Measurements from ENCODE around the gene ZNF423.

Gene ZNF423

GRCh38 chr16:49494891-49495566 is 360.9 kb downstream of the ZNF423 start:
- DNase-seq (ENCODE audit: low read depth, low spot score): no peak

- no peak for DNase-seq (ENCODE audit: low read depth, low spot score)
Measured at GRCh38 chr16:49494474-49494873, 361.4 kb downstream of the ZNF423 start.

- no peak for DNase-seq (ENCODE audit: low read depth, low spot score)
Measured at GRCh38 chr16:49493836-49494235, 362.1 kb downstream of the ZNF423 start.

GRCh38 chr16:49492896-49493626 is 362.9 kb downstream of the ZNF423 start:
- DNase-seq (ENCODE audit: low read depth, low spot score): no peak

- no peak for DNase-seq (ENCODE audit: low read depth, low spot score)
Measured at GRCh38 chr16:49491771-49492761, 363.8 kb downstream of the ZNF423 start.

- no peak for DNase-seq (ENCODE audit: low read depth, low spot score)
Measured at GRCh38 chr16:49491106-49491670, 364.7 kb downstream of the ZNF423 start.

GRCh38 chr16:49490321-49490705 is 365.6 kb downstream of the ZNF423 start:
- DNase-seq (ENCODE audit: low read depth, low spot score): no peak

GRCh38 chr16:49489686-49490320 is 366.1 kb downstream of the ZNF423 start:
- no peak for DNase-seq (ENCODE audit: low read depth, low spot score)

- no peak for DNase-seq (ENCODE audit: low read depth, low spot score)
Measured at GRCh38 chr16:49488740-49489525, 367.0 kb downstream of the ZNF423 start.

GRCh38 chr16:49488336-49488735 is 367.6 kb downstream of the ZNF423 start:
- DNase-seq (ENCODE audit: low read depth, low spot score): no peak

- no peak for DNase-seq (ENCODE audit: low read depth, low spot score)
Measured at GRCh38 chr16:49487746-49488145, 368.2 kb downstream of the ZNF423 start.

GRCh38 chr16:49486400-49486799 is 369.5 kb downstream of the ZNF423 start:
- no peak for DNase-seq (ENCODE audit: low read depth, low spot score)

GRCh38 chr16:49485663-49486062 is 370.2 kb downstream of the ZNF423 start:
- DNase-seq (ENCODE audit: low read depth, low spot score): no peak

- DNase-seq (ENCODE audit: low read depth, low spot score): no peak
Measured at GRCh38 chr16:49484936-49485335, 371.0 kb downstream of the ZNF423 start.

- DNase-seq (ENCODE audit: low read depth, low spot score): no peak
Measured at GRCh38 chr16:49484451-49484849, 371.5 kb downstream of the ZNF423 start.

- no peak for DNase-seq (ENCODE audit: low read depth, low spot score)
Measured at GRCh38 chr16:49483651-49484450, 372.1 kb downstream of the ZNF423 start.

- DNase-seq (ENCODE audit: low read depth, low spot score): no peak
Measured at GRCh38 chr16:49483251-49483650, 372.7 kb downstream of the ZNF423 start.

GRCh38 chr16:49482690-49483089 is 373.2 kb downstream of the ZNF423 start:
- DNase-seq (ENCODE audit: low read depth, low spot score): no peak

- DNase-seq (ENCODE audit: low read depth, low spot score): no peak
Measured at GRCh38 chr16:49478616-49479015, 377.3 kb downstream of the ZNF423 start.

- DNase-seq (ENCODE audit: low read depth, low spot score): no peak
Measured at GRCh38 chr16:49478107-49478506, 377.8 kb downstream of the ZNF423 start.
